Hepatocyte (in vitro differentiated cells): Measurements from ENCODE around the gene RXFP4. TPM values are rescaled to one million over a fixed set of nuclear protein-coding genes. Genes with fewer than 3 reads are reported as not detected.

ENCODE experiments used
- DNase-seq: peaks from one replicate; pipeline ENCODE4 v3.0.0-alpha.2; 2016; ENCODE audit warnings: low spot score
- H2AFZ ChIP-seq: fragments of 200-600 bp; sonication (generic); 2 replicates; pipeline ENCODE4 v1.6.0; 2016; ENCODE audit warnings: antibody characterized with exemption, mild to moderate bottlenecking
- H3K27ac ChIP-seq: fragments of 200-600 bp; sonication (generic); 2 replicates; pipeline ENCODE4 v1.5.1; 2016; ENCODE audit warnings: mild to moderate bottlenecking
- H3K27me3 ChIP-seq: fragments of 200-600 bp; sonication (generic); 2 replicates; pipeline ENCODE4 v1.6.1; 2016
- H3K36me3 ChIP-seq: fragments of 200-600 bp; sonication (generic); replicated peaks from 2 replicates; pipeline ENCODE4 v1.5.1; 2016; ENCODE audit warnings: low read depth; ENCODE audit not compliant: insufficient read depth
- H3K4me1 ChIP-seq: fragments of 200-600 bp; sonication (generic); 2 replicates; pipeline ENCODE4 v1.5.1; 2016; ENCODE audit warnings: mild to moderate bottlenecking, moderate library complexity; ENCODE audit not compliant: insufficient read depth
- H3K4me2 ChIP-seq: fragments of 200-600 bp; sonication (generic); 2 replicates; pipeline ENCODE4 v1.6.0; 2016
- H3K4me3 ChIP-seq: fragments of 200-600 bp; sonication (generic); 2 replicates; pipeline ENCODE4 v1.5.1; 2016; ENCODE audit warnings: mild to moderate bottlenecking
- H3K79me2 ChIP-seq: fragments of 200-600 bp; sonication (generic); 2 replicates; pipeline ENCODE4 v1.6.0; 2017; ENCODE audit warnings: mild to moderate bottlenecking
- H3K9me2 ChIP-seq: fragments of 200-600 bp; sonication (generic); replicated peaks from 2 replicates; pipeline ENCODE4 v1.6.0; 2017; ENCODE audit warnings: mild to moderate bottlenecking; ENCODE audit not compliant: insufficient read depth
- H3K9me3 ChIP-seq: fragments of 200-600 bp; sonication (generic); 2 replicates; pipeline ENCODE4 v1.5.1; 2016; ENCODE audit warnings: low read depth, mild to moderate bottlenecking
- H4K20me1 ChIP-seq: fragments of 200-600 bp; sonication (generic); 2 replicates; pipeline ENCODE4 v1.6.0; 2016; ENCODE audit warnings: mild to moderate bottlenecking; ENCODE audit not compliant: insufficient read depth, poor library complexity, severe bottlenecking
- EZH2 ChIP-seq: fragments of 200-600 bp; sonication (generic); IDR thresholded peaks from 2 replicates; pipeline ENCODE4 v1.6.1; 2016; ENCODE audit warnings: antibody characterized with exemption, mild to moderate bottlenecking, borderline replicate concordance
- EZH2phosphoT487 ChIP-seq: fragments of 200-600 bp; sonication (generic); IDR thresholded peaks from one replicate; pipeline ENCODE4 v1.6.1; 2018; ENCODE audit warnings: antibody characterized with exemption, mild to moderate bottlenecking, low read depth, moderate library complexity; ENCODE audit not compliant: unreplicated experiment, severe bottlenecking
- WGBS: methylation state at CpG from one replicate; pipeline ENCODE4 v1.1.6; 2016; ENCODE audit warnings: low lambda C conversion rate; ENCODE audit errors: missing lambda C conversion rate; 5-methylcytosine and 5-hydroxymethylcytosine counted together
- polyA plus RNA-seq: library from polyadenylated mRNA; unstranded; fragments of >200 nt; fragmentation: Nextera tagmentation; extraction: Ambion mirVana; gene quantifications from 2 replicates; pipeline ENCODE4 v1.2.1, GENCODE V29; 2016
- total RNA-seq: library from RNA; depleted of rRNA; stranded (reverse); fragments of >200 nt; gene quantifications from 2 replicates; pipeline ENCODE4 v1.2.3, GENCODE V29; 2014
- TF ChIP-seq, protein P1 (sequence below): fragments of 200-600 bp; sonication (generic); IDR thresholded peaks from 2 replicates; pipeline ENCODE4 v1.5.1; 2016; ENCODE audit warnings: antibody characterized with exemption, mild to moderate bottlenecking; ENCODE audit not compliant: poor library complexity

Gene RXFP4
- total and polyA plus RNA-seq, 2 experiments from 2014 or later, result 0.83 TPM; not detected in 1

GRCh38 chr1:155968670-155969069 is 27.2 kb downstream of the RXFP4 start:
- Histone ChIP-seq H3K36me3 (no peaks in the 10 kb centered on the region), H3K4me3 (no peak overlapping the region), H3K4me2 (no peak overlapping the region), H3K27me3 (no peaks in the 10 kb centered on the region), H2AFZ (no peak overlapping the region), H4K20me1 (peaks cover 44% of the 10 kb centered on the region), H3K9me3 (no peaks in the 10 kb centered on the region), H3K27ac (no peak overlapping the region), H3K4me1 (peaks cover 3% of the 10 kb centered on the region), H3K79me2 (peaks cover 61% of the 10 kb centered on the region), H3K9me2 (no peaks in the 10 kb centered on the region)
- TF ChIP-seq EZH2 (no peak), EZH2phosphoT487 (no peak)
- TF ChIP-seq, protein P1, sequence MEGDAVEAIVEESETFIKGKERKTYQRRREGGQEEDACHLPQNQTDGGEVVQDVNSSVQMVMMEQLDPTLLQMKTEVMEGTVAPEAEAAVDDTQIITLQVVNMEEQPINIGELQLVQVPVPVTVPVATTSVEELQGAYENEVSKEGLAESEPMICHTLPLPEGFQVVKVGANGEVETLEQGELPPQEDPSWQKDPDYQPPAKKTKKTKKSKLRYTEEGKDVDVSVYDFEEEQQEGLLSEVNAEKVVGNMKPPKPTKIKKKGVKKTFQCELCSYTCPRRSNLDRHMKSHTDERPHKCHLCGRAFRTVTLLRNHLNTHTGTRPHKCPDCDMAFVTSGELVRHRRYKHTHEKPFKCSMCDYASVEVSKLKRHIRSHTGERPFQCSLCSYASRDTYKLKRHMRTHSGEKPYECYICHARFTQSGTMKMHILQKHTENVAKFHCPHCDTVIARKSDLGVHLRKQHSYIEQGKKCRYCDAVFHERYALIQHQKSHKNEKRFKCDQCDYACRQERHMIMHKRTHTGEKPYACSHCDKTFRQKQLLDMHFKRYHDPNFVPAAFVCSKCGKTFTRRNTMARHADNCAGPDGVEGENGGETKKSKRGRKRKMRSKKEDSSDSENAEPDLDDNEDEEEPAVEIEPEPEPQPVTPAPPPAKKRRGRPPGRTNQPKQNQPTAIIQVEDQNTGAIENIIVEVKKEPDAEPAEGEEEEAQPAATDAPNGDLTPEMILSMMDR, result no peak
- no peak for DNase-seq
- WGBS, result 57% methylated on average over 3 of the region's 3 CpGs

DNA sequence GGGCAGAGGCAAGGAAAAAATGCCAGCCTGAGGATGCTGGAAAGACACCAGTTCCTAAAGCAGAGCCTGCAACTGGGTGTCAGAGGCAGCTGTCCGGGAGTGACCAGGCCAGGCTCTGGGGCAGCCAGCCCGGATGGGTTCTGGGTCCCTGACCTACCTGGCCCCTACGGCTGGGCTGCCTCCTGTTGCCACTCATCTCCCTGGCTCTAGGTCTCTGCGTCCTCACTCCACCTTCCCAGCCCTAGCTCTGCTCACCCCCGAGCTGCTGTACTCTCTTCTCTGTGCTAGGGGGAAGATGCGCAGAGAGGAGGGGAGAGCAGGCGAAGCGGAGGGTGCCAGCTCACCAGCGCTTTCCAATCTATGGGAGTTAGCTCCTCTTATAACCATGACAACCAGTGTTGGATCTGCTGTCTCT is 27.9 kb downstream of the RXFP4 start:
- Histone ChIP-seq H3K9me2 (no peaks in the 10 kb centered on the region), H3K4me3 (no peak overlapping the region), H4K20me1 (peaks cover 51% of the 10 kb centered on the region), H3K4me1 (peaks cover 9% of the 10 kb centered on the region), H3K9me3 (no peaks in the 10 kb centered on the region), H3K27ac (no peak overlapping the region), H3K79me2 (peaks cover 68% of the 10 kb centered on the region), H2AFZ (no peak overlapping the region), H3K27me3 (no peaks in the 10 kb centered on the region), H3K4me2 (no peak overlapping the region), H3K36me3 (no peaks in the 10 kb centered on the region)
- WGBS, result 89% methylated on average over 9 of the region's 9 CpGs
- DNase-seq, result no peak
- no peak for TF ChIP-seq EZH2phosphoT487
- TF ChIP-seq, protein P1, result no peak
- no peak for TF ChIP-seq EZH2

- Histone ChIP-seq H2AFZ (no peak overlapping the region), H3K27ac (no peak overlapping the region), H3K4me2 (no peak overlapping the region), H3K4me1 (peaks cover 22% of the 10 kb centered on the region), H3K36me3 (no peaks in the 10 kb centered on the region), H3K27me3 (no peaks in the 10 kb centered on the region), H4K20me1 (peaks cover 64% of the 10 kb centered on the region), H3K4me3 (no peak overlapping the region), H3K9me2 (no peaks in the 10 kb centered on the region), H3K9me3 (no peaks in the 10 kb centered on the region), H3K79me2 (peaks cover 81% of the 10 kb centered on the region)
- TF ChIP-seq EZH2phosphoT487 (no peak), EZH2 (no peak)
- TF ChIP-seq, protein P1, result no peak
- no peak for DNase-seq
- WGBS, result 63% methylated on average over 11 of the region's 11 CpGs
Observed at GRCh38 chr1:155970531-155971167, 29.2 kb downstream of the RXFP4 start.
